ENCODE data around the gene PROC.

DNA sequence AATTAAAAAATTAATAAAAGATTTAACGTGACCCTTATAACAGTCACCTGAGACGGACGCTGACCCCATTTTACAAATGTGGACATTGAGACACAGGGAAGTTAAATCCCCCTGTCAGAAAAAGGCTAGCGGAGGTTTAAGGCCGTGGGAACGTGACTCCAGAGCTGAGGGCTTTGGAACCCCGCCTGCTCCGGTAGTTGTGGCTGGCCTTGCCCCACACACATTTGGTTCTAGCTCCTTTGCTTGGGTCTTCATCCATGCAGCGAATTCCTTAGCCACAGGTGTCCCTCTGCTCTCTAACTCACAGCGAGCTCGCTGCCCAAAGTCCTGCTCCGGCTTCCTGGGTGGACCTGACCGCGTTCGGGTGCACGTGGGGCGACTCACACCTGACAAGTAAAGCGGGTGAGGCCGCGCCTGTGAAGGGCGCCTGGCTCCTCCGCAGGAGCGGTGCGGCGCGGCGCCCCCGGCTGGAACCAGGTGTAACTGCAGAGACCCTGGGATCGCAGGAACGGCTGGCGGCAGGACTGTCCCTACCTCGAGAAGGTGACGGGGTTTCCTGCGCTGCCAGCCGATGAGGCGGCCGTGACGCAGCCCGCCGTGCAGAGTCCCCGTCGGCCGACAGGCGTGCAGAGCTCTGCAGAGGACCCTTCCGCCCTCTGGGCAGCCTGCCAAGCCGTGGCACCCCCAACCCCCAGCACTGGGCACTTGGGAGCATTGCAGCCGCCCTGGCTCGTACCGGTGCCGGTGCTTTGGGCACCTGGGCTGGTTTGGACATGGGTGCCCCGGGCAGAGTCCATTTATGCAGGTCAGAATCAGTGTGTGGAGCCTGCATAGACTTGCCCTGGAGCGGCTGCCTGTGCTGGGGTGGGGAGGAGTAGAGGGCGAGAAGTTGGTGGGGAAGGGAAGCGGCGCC, 2.4 kb upstream of the PROC start:
- TF ChIP-seq, protein P1, sequence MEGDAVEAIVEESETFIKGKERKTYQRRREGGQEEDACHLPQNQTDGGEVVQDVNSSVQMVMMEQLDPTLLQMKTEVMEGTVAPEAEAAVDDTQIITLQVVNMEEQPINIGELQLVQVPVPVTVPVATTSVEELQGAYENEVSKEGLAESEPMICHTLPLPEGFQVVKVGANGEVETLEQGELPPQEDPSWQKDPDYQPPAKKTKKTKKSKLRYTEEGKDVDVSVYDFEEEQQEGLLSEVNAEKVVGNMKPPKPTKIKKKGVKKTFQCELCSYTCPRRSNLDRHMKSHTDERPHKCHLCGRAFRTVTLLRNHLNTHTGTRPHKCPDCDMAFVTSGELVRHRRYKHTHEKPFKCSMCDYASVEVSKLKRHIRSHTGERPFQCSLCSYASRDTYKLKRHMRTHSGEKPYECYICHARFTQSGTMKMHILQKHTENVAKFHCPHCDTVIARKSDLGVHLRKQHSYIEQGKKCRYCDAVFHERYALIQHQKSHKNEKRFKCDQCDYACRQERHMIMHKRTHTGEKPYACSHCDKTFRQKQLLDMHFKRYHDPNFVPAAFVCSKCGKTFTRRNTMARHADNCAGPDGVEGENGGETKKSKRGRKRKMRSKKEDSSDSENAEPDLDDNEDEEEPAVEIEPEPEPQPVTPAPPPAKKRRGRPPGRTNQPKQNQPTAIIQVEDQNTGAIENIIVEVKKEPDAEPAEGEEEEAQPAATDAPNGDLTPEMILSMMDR (conservative IDR thresholded peaks at IDR 0.05 in 1 of 2, IDR thresholded peaks at IDR 0.05 in 1 of 2; ENCODE audit: low read depth in 1 of 2, low read length in 2 of 2) = peak; percentile 7 to 21
- no peak for TF ChIP-seq EZH2 (IDR thresholded peaks at IDR 0.05; ENCODE audit: low read length, missing control alignments)
